D721Med (cell line): ENCODE results near the gene PHACTR1.

Source experiments
- DNase-seq: peaks from one replicate; pipeline ENCODE4 v3.0.0; 2011; ENCODE audit warnings: low spot score; ENCODE audit not compliant: insufficient read length
- FAIRE-seq: peaks from 2 replicates; lab custom pipeline; 2011; peaks lifted over from hg19 to GRCh38; lab: Jason Lieb, UNC
- TF ChIP-seq, protein P1 (sequence below): IDR thresholded peaks from 2 replicates; pipeline ENCODE4 v1.5.1; 2012; ENCODE audit warnings: mild to moderate bottlenecking, control low read depth; ENCODE audit not compliant: insufficient read depth; ENCODE audit errors: missing control alignments

The PHACTR1 gene

DNA sequence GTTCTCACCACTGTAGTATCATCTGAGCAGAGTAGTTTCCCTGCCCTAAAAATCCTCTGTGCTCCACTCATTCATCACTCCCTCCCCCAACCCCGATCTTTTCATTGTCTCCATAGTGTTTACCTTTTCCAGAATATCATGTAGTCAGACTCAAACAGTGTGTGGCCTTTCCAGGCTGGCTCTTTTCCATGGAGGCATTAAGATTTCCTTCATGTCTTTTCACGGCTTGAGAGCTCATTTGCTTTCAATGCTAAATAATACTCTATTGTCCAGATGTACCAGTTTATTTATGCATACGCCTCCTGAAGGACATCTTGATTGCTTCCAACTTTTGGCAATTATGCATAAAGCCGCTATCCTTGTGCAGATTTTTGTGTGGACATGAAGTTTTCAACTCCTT lies 235.8 kb downstream of the PHACTR1 start:
- FAIRE-seq (no peak), DNase-seq (no peak)
- TF ChIP-seq, protein P1, sequence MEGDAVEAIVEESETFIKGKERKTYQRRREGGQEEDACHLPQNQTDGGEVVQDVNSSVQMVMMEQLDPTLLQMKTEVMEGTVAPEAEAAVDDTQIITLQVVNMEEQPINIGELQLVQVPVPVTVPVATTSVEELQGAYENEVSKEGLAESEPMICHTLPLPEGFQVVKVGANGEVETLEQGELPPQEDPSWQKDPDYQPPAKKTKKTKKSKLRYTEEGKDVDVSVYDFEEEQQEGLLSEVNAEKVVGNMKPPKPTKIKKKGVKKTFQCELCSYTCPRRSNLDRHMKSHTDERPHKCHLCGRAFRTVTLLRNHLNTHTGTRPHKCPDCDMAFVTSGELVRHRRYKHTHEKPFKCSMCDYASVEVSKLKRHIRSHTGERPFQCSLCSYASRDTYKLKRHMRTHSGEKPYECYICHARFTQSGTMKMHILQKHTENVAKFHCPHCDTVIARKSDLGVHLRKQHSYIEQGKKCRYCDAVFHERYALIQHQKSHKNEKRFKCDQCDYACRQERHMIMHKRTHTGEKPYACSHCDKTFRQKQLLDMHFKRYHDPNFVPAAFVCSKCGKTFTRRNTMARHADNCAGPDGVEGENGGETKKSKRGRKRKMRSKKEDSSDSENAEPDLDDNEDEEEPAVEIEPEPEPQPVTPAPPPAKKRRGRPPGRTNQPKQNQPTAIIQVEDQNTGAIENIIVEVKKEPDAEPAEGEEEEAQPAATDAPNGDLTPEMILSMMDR = no peak

DNA sequence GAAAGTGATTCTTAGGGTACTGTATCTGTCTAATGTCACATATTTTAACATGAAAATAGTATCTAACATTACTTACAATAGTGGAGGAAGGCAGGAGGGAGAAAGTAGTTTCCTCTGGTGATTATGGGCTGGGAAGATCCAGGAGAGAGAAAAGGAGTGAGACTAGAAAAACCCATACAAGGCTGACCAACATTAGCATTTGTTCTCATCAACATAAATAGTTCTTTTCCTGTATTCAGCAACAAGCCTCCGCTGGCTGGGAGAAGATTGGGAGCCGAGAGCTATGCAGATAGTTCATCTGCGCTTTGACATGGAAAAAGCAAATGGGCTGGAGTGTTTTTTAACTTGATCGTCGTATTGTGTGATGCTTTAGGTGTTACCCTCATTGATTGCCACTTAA lies 239.4 kb downstream of the PHACTR1 start:
- FAIRE-seq = no peak
- TF ChIP-seq, protein P1 = no peak
- DNase-seq = no peak

DNA sequence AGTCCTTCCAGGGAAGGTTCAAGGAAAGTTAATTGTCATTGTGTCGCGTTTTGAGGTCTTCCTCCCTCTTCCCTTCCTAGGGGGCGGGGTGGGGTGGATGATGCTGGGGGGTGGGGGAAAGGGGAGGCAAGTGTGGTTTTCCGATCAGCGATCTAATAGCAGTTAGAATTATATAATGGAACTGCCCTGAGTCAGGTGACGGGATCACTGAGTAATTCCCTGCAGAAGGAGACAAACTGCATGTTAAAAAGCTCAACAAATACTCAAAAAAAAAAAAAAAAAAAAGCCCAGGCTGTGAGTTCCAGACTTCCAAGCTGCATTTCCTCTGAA lies 240.4 kb downstream of the PHACTR1 start:
- no peak for FAIRE-seq
- TF ChIP-seq, protein P1 = no peak

DNA sequence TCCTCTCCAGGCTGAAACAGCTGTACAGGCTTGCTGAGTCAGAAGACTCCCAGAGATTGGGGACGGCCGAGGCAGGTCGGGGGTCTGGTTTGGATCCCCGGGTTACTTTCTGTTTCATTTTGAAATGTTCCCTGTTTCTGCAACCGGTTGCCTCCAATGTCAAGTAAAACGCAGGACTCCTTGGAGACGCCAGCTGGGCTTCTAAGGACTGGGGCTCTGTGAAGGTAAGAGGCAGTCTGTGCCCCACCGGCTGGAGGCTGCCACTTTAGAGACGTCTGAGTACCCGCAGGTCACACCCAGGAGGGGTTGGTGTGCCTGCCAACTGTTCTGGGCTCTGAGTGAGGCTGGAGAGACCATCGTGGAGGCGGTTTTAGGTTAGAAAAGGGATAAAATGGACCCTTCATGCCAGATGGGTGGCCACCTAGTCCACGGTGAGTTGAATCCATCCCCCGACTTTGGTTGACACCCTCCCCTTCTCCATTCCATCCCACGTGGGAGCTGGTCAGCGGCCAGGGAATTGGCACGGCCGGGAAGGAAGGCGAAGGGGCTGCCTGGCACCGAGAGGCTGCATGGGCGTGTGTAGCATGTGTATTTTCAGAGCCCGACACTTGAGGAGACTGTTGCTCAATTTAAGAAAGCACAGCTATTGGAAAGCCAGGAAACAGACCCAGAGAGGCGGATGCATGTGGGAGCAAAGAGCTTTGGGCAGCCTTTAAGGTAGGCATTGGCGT lies 240.9 kb downstream of the PHACTR1 start:
- TF ChIP-seq, protein P1 = no peak
- DNase-seq (no peak), FAIRE-seq (no peak)

More for the DNA sequence above, 240.4 kb downstream of the PHACTR1 start:
- no peak for DNase-seq

DNA sequence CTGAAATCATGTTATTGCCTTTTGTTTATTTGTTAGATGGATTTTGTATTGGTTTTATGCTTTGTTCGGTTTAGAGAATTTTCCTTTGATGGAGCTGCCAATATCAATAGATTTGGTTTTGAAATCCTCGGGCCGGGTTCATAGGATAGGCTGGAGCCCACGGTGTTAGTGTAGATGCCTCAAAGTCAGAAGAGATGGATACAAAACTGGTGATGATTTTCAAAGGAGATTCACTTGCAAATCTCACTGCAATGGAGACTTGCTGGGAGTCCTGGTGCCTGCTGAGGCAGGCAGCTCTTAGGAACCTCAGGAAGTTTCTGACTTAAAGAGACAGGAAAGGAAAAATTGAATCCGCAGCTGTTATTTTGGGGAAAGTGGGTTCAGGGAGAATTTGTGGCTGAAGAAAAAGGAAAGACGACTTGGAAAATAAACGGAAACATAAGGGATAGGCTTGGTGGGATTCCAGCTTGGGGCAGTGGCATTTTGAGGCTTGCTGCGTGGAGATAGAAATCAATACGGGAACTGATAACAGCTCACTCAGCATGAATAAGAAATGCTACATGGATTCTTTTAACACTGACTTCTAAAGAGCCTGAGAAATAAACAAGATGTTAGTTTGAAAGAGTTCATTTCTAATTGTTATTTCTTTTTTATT lies 241.6 kb downstream of the PHACTR1 start:
- TF ChIP-seq, protein P1 = no peak
- DNase-seq (no peak), FAIRE-seq (no peak)

DNA sequence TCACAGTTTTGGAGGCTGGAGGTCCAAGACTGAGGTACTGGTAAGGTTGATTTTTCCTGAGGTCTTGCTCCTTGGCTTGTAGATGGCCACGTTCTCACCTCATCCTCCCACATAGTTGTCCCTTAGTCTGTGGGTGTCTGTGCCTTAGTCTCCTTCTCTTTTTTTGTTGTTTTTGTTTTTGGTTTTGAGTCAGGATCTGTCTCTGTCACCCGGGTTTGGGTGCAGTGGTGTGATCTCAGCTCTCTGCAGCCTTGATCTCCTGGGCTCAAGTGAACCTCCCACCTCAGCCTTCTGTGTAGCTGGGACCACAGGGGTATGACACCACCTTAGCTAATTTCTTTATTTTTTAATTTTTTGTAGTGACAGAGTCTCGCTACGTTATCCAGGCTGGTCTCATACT lies 245.2 kb downstream of the PHACTR1 start:
- TF ChIP-seq, protein P1 = no peak
- DNase-seq = no peak
- FAIRE-seq = no peak

DNA sequence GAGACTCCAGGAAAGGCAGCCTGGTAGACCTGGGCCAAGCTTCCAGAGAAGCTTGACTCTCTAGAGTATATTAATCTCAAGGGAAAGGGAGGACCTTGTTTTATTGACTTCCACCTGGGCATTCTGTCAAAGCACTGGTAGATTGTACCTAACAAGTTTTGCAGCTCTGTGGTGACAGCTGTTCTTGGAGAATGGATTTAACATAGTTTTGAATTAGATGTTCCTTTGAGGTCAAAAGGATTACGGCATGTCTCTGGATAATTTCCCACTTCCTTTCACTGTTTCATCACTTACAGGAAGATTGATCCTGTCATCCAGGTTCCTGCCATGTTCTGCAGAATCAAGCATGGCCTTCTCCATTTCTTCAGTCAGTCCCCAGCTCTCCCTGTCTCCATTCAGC lies 246.0 kb downstream of the PHACTR1 start:
- FAIRE-seq (no peak), DNase-seq (no peak)
- TF ChIP-seq, protein P1 = no peak
